HepG2 (cell line): Measurements from ENCODE around the gene SLC9A1. TPM values are rescaled to one million over a fixed set of nuclear protein-coding genes. Genes with fewer than 3 reads are reported as not detected.
A peak's percentile ranks its signal among the peaks of the same experiment; 100 is the strongest.

Experiments used
- AGO1 ChIP-seq: fragments of 200-400 bp; formaldehyde crosslinking; IDR thresholded peaks from 2 replicates; pipeline ENCODE4 v1.6.1; 2017; ENCODE audit warnings: mild to moderate bottlenecking, low read depth, low read length, moderate library complexity; ENCODE audit not compliant: poor library complexity, severe bottlenecking
- BRCA1 ChIP-seq: sonication (generic); formaldehyde crosslinking; IDR thresholded peaks from 2 replicates; pipeline ENCODE4 v1.4.0; 2020; ENCODE audit warnings: missing genetic modification reagents
- ETV5 ChIP-seq: IDR thresholded peaks from 2 replicates; pipeline ENCODE4 v1.6.1; 2018; ENCODE audit warnings: missing biosample characterization, missing genetic modification reagents, inconsistent platforms, borderline replicate concordance
- HMG20B ChIP-seq: conservative IDR thresholded peaks from 2 replicates; pipeline ENCODE4 v1.6.1; 2016; ENCODE audit warnings: missing genetic modification reagents, missing compliant biosample characterization
- REL ChIP-seq: sonication (generic); formaldehyde crosslinking; conservative IDR thresholded peaks from 2 replicates; pipeline ENCODE4 v1.8.0; 2022; ENCODE audit warnings: mild to moderate bottlenecking, missing genetic modification reagents, moderate library complexity
- TFAP4 ChIP-seq: sonication (generic); IDR thresholded peaks from 2 replicates; pipeline ENCODE4 v1.6.1; 2016; ENCODE audit warnings: low read depth, borderline replicate concordance
- TSC22D2 ChIP-seq: sonication (generic); formaldehyde crosslinking; IDR thresholded peaks from 2 replicates; pipeline ENCODE4 v1.5.1; 2020; ENCODE audit warnings: missing genetic modification reagents, mild to moderate bottlenecking, borderline replicate concordance
- U2AF1 ChIP-seq: fragments of 200-400 bp; formaldehyde crosslinking; optimal IDR thresholded peaks from 2 replicates; pipeline ENCODE3; 2017; ENCODE audit warnings: mild to moderate bottlenecking, low read depth, low read length
- ZBTB20 ChIP-seq: sonication (generic); formaldehyde crosslinking; IDR thresholded peaks from 2 replicates; pipeline ENCODE4 v1.8.1; 2023; ENCODE audit warnings: missing genetic modification reagents, low read depth, mild to moderate bottlenecking, borderline replicate concordance
- ZFP1 ChIP-seq: IDR thresholded peaks from 2 replicates; pipeline ENCODE4 v1.6.1; 2016
- ZNF30 ChIP-seq: sonication (generic); formaldehyde crosslinking; IDR thresholded peaks from 2 replicates; pipeline ENCODE4 v1.5.0; 2020; ENCODE audit warnings: mild to moderate bottlenecking, missing genetic modification reagents
- ZNF331 ChIP-seq: sonication (generic); formaldehyde crosslinking; IDR thresholded peaks from 2 replicates; pipeline ENCODE4 v1.4.0; 2020; ENCODE audit warnings: missing genetic modification reagents
- ZNF33B ChIP-seq: sonication (generic); formaldehyde crosslinking; IDR thresholded peaks from 2 replicates; pipeline ENCODE4 v1.5.1; 2020; ENCODE audit warnings: mild to moderate bottlenecking, missing genetic modification reagents
- ZNF34 ChIP-seq: sonication (generic); formaldehyde crosslinking; IDR thresholded peaks from 2 replicates; pipeline ENCODE4 v1.4.0; 2020; ENCODE audit warnings: mild to moderate bottlenecking, missing genetic modification reagents, borderline replicate concordance
- ZNF451 ChIP-seq: sonication (generic); formaldehyde crosslinking; IDR thresholded peaks from 2 replicates; pipeline ENCODE4 v1.5.0; 2020; ENCODE audit warnings: mild to moderate bottlenecking, missing genetic modification reagents
- ZNF468 ChIP-seq: sonication (generic); formaldehyde crosslinking; IDR thresholded peaks from 2 replicates; pipeline ENCODE4 v1.8.0; 2022; ENCODE audit warnings: mild to moderate bottlenecking, moderate library complexity, missing genetic modification reagents
- polyA plus RNA-seq, 8 experiments: library from polyadenylated mRNA; depleted of rRNA in 3 of 8; stranded (reverse) in 7 of 8; unstranded in 1 of 8; fragments of >200 nt; fragmentation: Illumina TruSeq in 4 of 8; extraction: Trizol in 4 of 8; gene quantifications; 2 replicates each; pipeline versions ENCODE4 v1.2.1 to v1.2.3, GENCODE V29; 2011 to 2016; ENCODE audit warnings: low read depth in 4 of 8, missing spikeins in 1 of 8, mixed read lengths in 1 of 8; ENCODE audit not compliant: insufficient read depth in 1 of 8
- total RNA-seq, 5 experiments: library from RNA; depleted of rRNA; stranded (reverse); fragments of >200 nt; fragmentation: Illumina TruSeq; extraction: Trizol; gene quantifications; 2 replicates each; pipeline ENCODE4 v1.2.3, GENCODE V29; 2016; ENCODE audit warnings: low read depth in 1 of 5
- TF ChIP-seq, protein P1 (sequence below): sonication (generic); formaldehyde crosslinking; IDR thresholded peaks from 2 replicates; pipeline ENCODE4 v1.5.1; 2020; ENCODE audit warnings: missing genetic modification reagents, mild to moderate bottlenecking, borderline replicate concordance
- TF ChIP-seq, protein P2 (sequence below): sonication (generic); formaldehyde crosslinking; IDR thresholded peaks from 2 replicates; pipeline ENCODE4 v1.8.0; 2022; ENCODE audit warnings: mild to moderate bottlenecking, missing genetic modification reagents; ENCODE audit not compliant: insufficient replicate concordance
- TF ChIP-seq, protein P3 (sequence below): sonication (generic); formaldehyde crosslinking; IDR thresholded peaks from 2 replicates; pipeline ENCODE4 v1.4.0; 2020; ENCODE audit warnings: missing genetic modification reagents
- TF ChIP-seq, protein P4 (sequence below): sonication (generic); formaldehyde crosslinking; conservative IDR thresholded peaks from 2 replicates; pipeline ENCODE4 v1.4.0; 2020; ENCODE audit warnings: missing genetic modification reagents
- TF ChIP-seq, protein P5 (sequence below): IDR thresholded peaks from 2 replicates; pipeline ENCODE4 v1.6.1; 2016; ENCODE audit warnings: low read depth, control low read depth

The SLC9A1 gene
- total and polyA plus RNA-seq, 2 of the 13 experiments (the other 11 are each of a cell fraction or from before 2014, with no cell fraction given) = 1.4 to 2.9 TPM

DNA sequence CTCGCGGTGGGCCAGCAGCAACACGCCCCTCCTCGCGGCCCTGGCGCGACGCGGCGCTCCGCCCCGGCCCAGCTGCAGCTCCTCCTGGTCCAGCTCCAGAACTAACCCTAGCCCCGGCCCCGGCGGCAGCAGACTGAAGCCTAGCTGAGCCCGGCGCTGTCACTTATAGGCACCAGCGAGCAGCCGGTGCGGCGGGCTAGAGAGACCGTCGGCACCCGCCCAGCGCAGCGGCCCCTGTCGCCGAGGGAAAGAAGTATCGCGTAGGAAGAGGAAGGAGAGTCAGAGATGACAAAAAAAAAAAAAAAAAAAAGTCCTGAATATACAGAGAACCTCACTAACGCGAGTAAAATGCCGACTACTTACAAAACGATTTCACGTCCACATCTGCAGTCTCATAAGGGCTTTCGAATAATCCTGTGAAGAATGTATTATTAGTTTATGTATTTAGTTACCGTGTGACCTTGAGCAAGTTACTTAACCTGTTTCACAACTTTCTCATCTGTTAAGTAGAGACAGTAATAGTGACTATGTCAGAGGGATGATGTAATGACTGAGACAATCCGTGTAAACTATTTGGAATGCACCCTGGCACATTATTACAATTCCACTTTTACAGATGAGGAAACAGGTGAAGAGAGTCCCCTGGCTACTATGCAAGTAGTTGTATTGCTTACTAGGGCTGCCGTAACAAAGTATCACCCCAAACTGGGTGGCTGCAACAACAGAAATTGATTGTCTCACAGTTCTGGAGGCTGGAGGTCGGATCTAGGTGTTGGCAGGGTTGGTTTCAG is at the start of gene SLC9A1 (continued):
- TF ChIP-seq, protein P1, sequence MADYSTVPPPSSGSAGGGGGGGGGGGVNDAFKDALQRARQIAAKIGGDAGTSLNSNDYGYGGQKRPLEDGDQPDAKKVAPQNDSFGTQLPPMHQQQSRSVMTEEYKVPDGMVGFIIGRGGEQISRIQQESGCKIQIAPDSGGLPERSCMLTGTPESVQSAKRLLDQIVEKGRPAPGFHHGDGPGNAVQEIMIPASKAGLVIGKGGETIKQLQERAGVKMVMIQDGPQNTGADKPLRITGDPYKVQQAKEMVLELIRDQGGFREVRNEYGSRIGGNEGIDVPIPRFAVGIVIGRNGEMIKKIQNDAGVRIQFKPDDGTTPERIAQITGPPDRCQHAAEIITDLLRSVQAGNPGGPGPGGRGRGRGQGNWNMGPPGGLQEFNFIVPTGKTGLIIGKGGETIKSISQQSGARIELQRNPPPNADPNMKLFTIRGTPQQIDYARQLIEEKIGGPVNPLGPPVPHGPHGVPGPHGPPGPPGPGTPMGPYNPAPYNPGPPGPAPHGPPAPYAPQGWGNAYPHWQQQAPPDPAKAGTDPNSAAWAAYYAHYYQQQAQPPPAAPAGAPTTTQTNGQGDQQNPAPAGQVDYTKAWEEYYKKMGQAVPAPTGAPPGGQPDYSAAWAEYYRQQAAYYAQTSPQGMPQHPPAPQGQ (CRISPR knock-in tag) = no peak
- TF ChIP-seq BRCA1 (peak; percentile 98), HMG20B (CRISPR knock-in tag) (peak; percentile 74; the same call in 1 of the 2 replicates), ETV5 (CRISPR knock-in tag) (peak; percentile 44; the same call in 1 of the 2 replicates), ZNF331 (CRISPR knock-in tag) (peak; percentile 93), REL (CRISPR knock-in tag) (no peak), ZNF468 (CRISPR knock-in tag) (no peak), TFAP4 (peak; percentile 59), ZFP1 (CRISPR knock-in tag) (no peak), ZNF451 (CRISPR knock-in tag) (0 out of 2 replicates have a peak, but pooled peaks have one; percentile 62), ZNF33B (CRISPR knock-in tag) (no peak), ZNF30 (CRISPR knock-in tag) (no peak), TSC22D2 (CRISPR knock-in tag) (peak; percentile 97), ZBTB20 (CRISPR knock-in tag) (peak; percentile 67), AGO1 (peak; percentile 78), ZNF34 (CRISPR knock-in tag) (peak; percentile 62; the same call in 1 of the 2 replicates), U2AF1 (peak; percentile 99)
- TF ChIP-seq, protein P2, sequence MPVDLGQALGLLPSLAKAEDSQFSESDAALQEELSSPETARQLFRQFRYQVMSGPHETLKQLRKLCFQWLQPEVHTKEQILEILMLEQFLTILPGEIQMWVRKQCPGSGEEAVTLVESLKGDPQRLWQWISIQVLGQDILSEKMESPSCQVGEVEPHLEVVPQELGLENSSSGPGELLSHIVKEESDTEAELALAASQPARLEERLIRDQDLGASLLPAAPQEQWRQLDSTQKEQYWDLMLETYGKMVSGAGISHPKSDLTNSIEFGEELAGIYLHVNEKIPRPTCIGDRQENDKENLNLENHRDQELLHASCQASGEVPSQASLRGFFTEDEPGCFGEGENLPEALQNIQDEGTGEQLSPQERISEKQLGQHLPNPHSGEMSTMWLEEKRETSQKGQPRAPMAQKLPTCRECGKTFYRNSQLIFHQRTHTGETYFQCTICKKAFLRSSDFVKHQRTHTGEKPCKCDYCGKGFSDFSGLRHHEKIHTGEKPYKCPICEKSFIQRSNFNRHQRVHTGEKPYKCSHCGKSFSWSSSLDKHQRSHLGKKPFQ (CRISPR knock-in tag) = peak; percentile 84
- TF ChIP-seq, protein P3, sequence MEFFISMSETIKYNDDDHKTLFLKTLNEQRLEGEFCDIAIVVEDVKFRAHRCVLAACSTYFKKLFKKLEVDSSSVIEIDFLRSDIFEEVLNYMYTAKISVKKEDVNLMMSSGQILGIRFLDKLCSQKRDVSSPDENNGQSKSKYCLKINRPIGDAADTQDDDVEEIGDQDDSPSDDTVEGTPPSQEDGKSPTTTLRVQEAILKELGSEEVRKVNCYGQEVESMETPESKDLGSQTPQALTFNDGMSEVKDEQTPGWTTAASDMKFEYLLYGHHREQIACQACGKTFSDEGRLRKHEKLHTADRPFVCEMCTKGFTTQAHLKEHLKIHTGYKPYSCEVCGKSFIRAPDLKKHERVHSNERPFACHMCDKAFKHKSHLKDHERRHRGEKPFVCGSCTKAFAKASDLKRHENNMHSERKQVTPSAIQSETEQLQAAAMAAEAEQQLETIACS (CRISPR knock-in tag) = 0 out of 2 replicates have a peak, but pooled peaks have one; percentile 29
- TF ChIP-seq, protein P4, sequence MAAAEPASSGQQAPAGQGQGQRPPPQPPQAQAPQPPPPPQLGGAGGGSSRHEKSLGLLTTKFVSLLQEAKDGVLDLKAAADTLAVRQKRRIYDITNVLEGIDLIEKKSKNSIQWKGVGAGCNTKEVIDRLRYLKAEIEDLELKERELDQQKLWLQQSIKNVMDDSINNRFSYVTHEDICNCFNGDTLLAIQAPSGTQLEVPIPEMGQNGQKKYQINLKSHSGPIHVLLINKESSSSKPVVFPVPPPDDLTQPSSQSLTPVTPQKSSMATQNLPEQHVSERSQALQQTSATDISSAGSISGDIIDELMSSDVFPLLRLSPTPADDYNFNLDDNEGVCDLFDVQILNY (CRISPR knock-in tag) = peak; percentile 59
- TF ChIP-seq, protein P5, sequence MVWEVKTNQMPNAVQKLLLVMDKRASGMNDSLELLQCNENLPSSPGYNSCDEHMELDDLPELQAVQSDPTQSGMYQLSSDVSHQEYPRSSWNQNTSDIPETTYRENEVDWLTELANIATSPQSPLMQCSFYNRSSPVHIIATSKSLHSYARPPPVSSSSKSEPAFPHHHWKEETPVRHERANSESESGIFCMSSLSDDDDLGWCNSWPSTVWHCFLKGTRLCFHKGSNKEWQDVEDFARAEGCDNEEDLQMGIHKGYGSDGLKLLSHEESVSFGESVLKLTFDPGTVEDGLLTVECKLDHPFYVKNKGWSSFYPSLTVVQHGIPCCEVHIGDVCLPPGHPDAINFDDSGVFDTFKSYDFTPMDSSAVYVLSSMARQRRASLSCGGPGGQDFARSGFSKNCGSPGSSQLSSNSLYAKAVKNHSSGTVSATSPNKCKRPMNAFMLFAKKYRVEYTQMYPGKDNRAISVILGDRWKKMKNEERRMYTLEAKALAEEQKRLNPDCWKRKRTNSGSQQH (CRISPR knock-in tag) = 0 out of 2 replicates have a peak, but pooled peaks have one; percentile 5
